H9 (cell line): Measurements from ENCODE around the gene FAM193A. TPM values are rescaled to one million over a fixed set of nuclear protein-coding genes. Genes with fewer than 3 reads are reported as not detected.
A peak's percentile ranks its signal among the peaks of the same experiment; 100 is the strongest.

ENCODE experiments used
- DNase-seq: peaks from one replicate; pipeline ENCODE4 v3.0.0-alpha.2; 2017
- H2AFZ ChIP-seq: one replicate; pipeline ENCODE4 v1.6.1; 2013; ENCODE audit warnings: mild to moderate bottlenecking, low read length, control low read depth, moderate library complexity
- H2AK5ac ChIP-seq: 2 replicates; pipeline ENCODE4 v1.6.1; 2013; ENCODE audit warnings: low read length, control low read depth, mixed read lengths; ENCODE audit not compliant: insufficient read length
- H2BK120ac ChIP-seq: one replicate; pipeline ENCODE4 v1.6.1; 2013; ENCODE audit warnings: low read depth, mild to moderate bottlenecking, low read length, control low read depth, inconsistent platforms; ENCODE audit not compliant: poor library complexity, severe bottlenecking
- H2BK12ac ChIP-seq: 2 replicates; pipeline ENCODE4 v1.6.1; 2013; ENCODE audit warnings: low read length, control low read depth, mixed read lengths, low read depth; ENCODE audit not compliant: insufficient read length
- H2BK15ac ChIP-seq: 2 replicates; pipeline ENCODE4 v1.6.1; 2013; ENCODE audit warnings: low read depth, low read length, control low read depth
- H2BK20ac ChIP-seq: one replicate; pipeline ENCODE4 v1.6.1; 2013; ENCODE audit warnings: low read depth, mild to moderate bottlenecking, low read length, control low read depth, inconsistent platforms; ENCODE audit not compliant: poor library complexity, severe bottlenecking
- H2BK5ac ChIP-seq: 2 replicates; pipeline ENCODE4 v1.6.1; 2013; ENCODE audit warnings: low read length, control low read depth, mixed read lengths; ENCODE audit not compliant: insufficient read length
- H3K14ac ChIP-seq: 2 replicates; pipeline ENCODE4 v1.6.1; 2013; ENCODE audit warnings: low read length, control low read depth; ENCODE audit not compliant: insufficient read depth
- H3K18ac ChIP-seq: 2 replicates; pipeline ENCODE4 v1.6.1; 2013; ENCODE audit warnings: low read depth, mild to moderate bottlenecking, mixed read lengths, low read length, control low read depth; ENCODE audit not compliant: insufficient read length
- H3K23ac ChIP-seq: 2 replicates; pipeline ENCODE4 v1.6.1; 2013; ENCODE audit warnings: low read length, control low read depth, mixed read lengths, low read depth; ENCODE audit not compliant: insufficient read length
- H3K23me2 ChIP-seq: 2 replicates; pipeline ENCODE4 v1.6.1; 2013; ENCODE audit warnings: low read depth, mild to moderate bottlenecking, mixed read lengths, low read length, control low read depth; ENCODE audit not compliant: insufficient read length, poor library complexity, severe bottlenecking
- H3K27ac ChIP-seq: 2 replicates; pipeline ENCODE4 v1.5.1; 2013; ENCODE audit warnings: low read length, control low read depth, mixed read lengths, low read depth; ENCODE audit not compliant: insufficient read length
- H3K27me3 ChIP-seq: 2 replicates; pipeline ENCODE4 v1.6.1; 2013; ENCODE audit warnings: low read length, control low read depth, inconsistent platforms; ENCODE audit not compliant: insufficient read depth
- H3K4ac ChIP-seq: 2 replicates; pipeline ENCODE4 v1.6.1; 2013; ENCODE audit warnings: low read depth, mild to moderate bottlenecking, control low read depth, inconsistent platforms, low read length, moderate library complexity
- H3K4me1 ChIP-seq: 2 replicates; pipeline ENCODE4 v1.6.1; 2013; ENCODE audit warnings: low read length, control low read depth, inconsistent platforms; ENCODE audit not compliant: insufficient read depth
- H3K4me2 ChIP-seq: 2 replicates; pipeline ENCODE4 v1.6.1; 2013; ENCODE audit warnings: low read length, control low read depth, mixed read lengths; ENCODE audit not compliant: insufficient read length, insufficient read depth
- H3K56ac ChIP-seq: 2 replicates; pipeline ENCODE4 v1.6.1; 2013; ENCODE audit warnings: low read depth, mild to moderate bottlenecking, mixed read lengths, low read length, control low read depth; ENCODE audit not compliant: insufficient read length
- H3K79me1 ChIP-seq: 2 replicates; pipeline ENCODE4 v1.6.1; 2013; ENCODE audit warnings: low read depth, mild to moderate bottlenecking, moderate library complexity, low read length, control low read depth, inconsistent platforms; ENCODE audit not compliant: insufficient read depth, poor library complexity, severe bottlenecking
- H3K79me2 ChIP-seq: 2 replicates; pipeline ENCODE4 v1.6.1; 2013; ENCODE audit warnings: low read length, control low read depth, inconsistent platforms; ENCODE audit not compliant: insufficient read depth
- H3K9ac ChIP-seq: 2 replicates; pipeline ENCODE4 v1.6.1; 2013; ENCODE audit warnings: low read length, control low read depth, mixed read lengths; ENCODE audit not compliant: insufficient read length; ENCODE audit errors: extremely low read depth
- H3K9me3 ChIP-seq: one replicate; pipeline ENCODE4 v1.6.1; 2013; ENCODE audit warnings: low read depth, low read length, inconsistent platforms; ENCODE audit not compliant: control insufficient read depth
- H3T11ph ChIP-seq: one replicate; pipeline ENCODE4 v1.6.1; 2013; ENCODE audit warnings: mild to moderate bottlenecking, low read length, control low read depth, inconsistent platforms
- H4K20me1 ChIP-seq: one replicate; pipeline ENCODE4 v1.6.1; 2013; ENCODE audit not compliant: control insufficient read depth, insufficient read length, insufficient read depth
- H4K5ac ChIP-seq: 2 replicates; pipeline ENCODE4 v1.6.1; 2013; ENCODE audit warnings: low read depth, mild to moderate bottlenecking, mixed read lengths, low read length, control low read depth; ENCODE audit not compliant: insufficient read length
- H4K8ac ChIP-seq: replicated peaks from 2 replicates; pipeline ENCODE4 v1.6.1; 2013; ENCODE audit warnings: low read length, control low read depth, mixed read lengths, low read depth; ENCODE audit not compliant: insufficient read length
- H4K91ac ChIP-seq: 2 replicates; pipeline ENCODE4 v1.6.1; 2013; ENCODE audit warnings: low read depth, mild to moderate bottlenecking, moderate library complexity, mixed read lengths, low read length, control low read depth; ENCODE audit not compliant: insufficient read length
- H3K27ac Mint-ChIP-seq, 3 experiments: 2 replicates in 2 of 3; 3 replicates in 1 of 3; pipeline ENCODE4 v1.8.0; 2020 to 2021; ENCODE audit warnings: mixed read lengths in 3 of 3, mild to moderate bottlenecking in 1 of 3, moderate library complexity in 1 of 3
- H3K27me3 Mint-ChIP-seq: 2 replicates; pipeline ENCODE4 v1.8.0; 2021; ENCODE audit warnings: low read depth, mild to moderate bottlenecking, moderate library complexity, mixed read lengths
- H3K36me3 Mint-ChIP-seq, 3 experiments: 2 replicates in 2 of 3; 3 replicates in 1 of 3; pipeline ENCODE4 v1.8.0; 2020 to 2021; ENCODE audit warnings: low read depth in 3 of 3, mixed read lengths in 3 of 3; ENCODE audit not compliant: insufficient read depth in 1 of 3
- H3K4me1 Mint-ChIP-seq, 2 experiments: 2 replicates each; pipeline ENCODE4 v1.8.0; 2020; ENCODE audit warnings: mixed read lengths in 2 of 2
- H3K4me3 Mint-ChIP-seq, 2 experiments: 2 replicates in 1 of 2; 3 replicates in 1 of 2; pipeline ENCODE4 v1.8.0; 2020 to 2021; ENCODE audit warnings: mild to moderate bottlenecking in 2 of 2, mixed read lengths in 2 of 2, moderate library complexity in 1 of 2
- H3K9me3 Mint-ChIP-seq, 2 experiments: 2 replicates in 1 of 2; 3 replicates in 1 of 2; pipeline ENCODE4 v1.8.0; 2020; ENCODE audit warnings: mild to moderate bottlenecking in 2 of 2, mixed read lengths in 2 of 2, moderate library complexity in 1 of 2
- CTCF ChIP-seq: fragments of 200-600 bp; sonication (generic); conservative IDR thresholded peaks from 3 replicates; pipeline ENCODE4 v1.8.0; 2021; ENCODE audit warnings: antibody characterized with exemption, mild to moderate bottlenecking
- WGBS: extraction: QIAGEN DNeasy Blood & Tissue Kit; methylation state at CpG from one replicate; pipeline ENCODE4 v1.1.7; 2013; ENCODE audit warnings: missing lambda C conversion rate, low lambda C conversion rate, mixed read lengths; ENCODE audit not compliant: insufficient read length; ENCODE audit errors: extremely low coverage; 5-methylcytosine and 5-hydroxymethylcytosine counted together
- total RNA-seq: library from RNA; stranded (reverse); gene quantifications from 2 replicates; pipeline ENCODE4 v1.2.1, GENCODE V29; 2021

The FAM193A gene
- total RNA-seq, 1 experiment from 2014 or later, result 36.9 TPM

GRCh38 chr4:2652415-2653160 is 116.1 kb downstream of the FAM193A start:
- Histone ChIP-seq H3K4ac (no peak overlapping the region), H2AFZ (no peak overlapping the region), H3K4me2 (no peak overlapping the region), H2BK20ac (no peak overlapping the region), H3K79me2 (no peaks in the 10 kb centered on the region), H4K8ac (no peak overlapping the region), H4K5ac (no peak overlapping the region), H3K27ac (no peak overlapping the region), H3K56ac (no peak overlapping the region), H3T11ph (no peak overlapping the region), H3K9me3 (no peaks in the 10 kb centered on the region), H2BK120ac (no peak overlapping the region), H3K4me1 (no peaks in the 10 kb centered on the region), H4K20me1 (no peaks in the 10 kb centered on the region), H3K27me3 (no peaks in the 10 kb centered on the region), H2BK12ac (no peak overlapping the region), H2BK5ac (no peak overlapping the region), H2BK15ac (no peak overlapping the region), H4K91ac (no peak overlapping the region), H3K23ac (no peak overlapping the region), H3K23me2 (no peaks in the 10 kb centered on the region), H2AK5ac (no peak overlapping the region), H3K79me1 (no peaks in the 10 kb centered on the region), H3K14ac (no peak overlapping the region), H3K9ac (no peak overlapping the region), H3K18ac (no peak overlapping the region)
- peaks cover 5 to 6% of the 10 kb centered on the region in 2 experiments; a peak in 2 of 4 replicates for H3K4me1 Mint-ChIP-seq
- H3K4me3 Mint-ChIP-seq, result no peak overlapping the region
- H3K36me3 Mint-ChIP-seq, result peaks cover 27 to 53% (median 48%) of the 10 kb centered on the region in 3 experiments
- WGBS, result no CpG with 5 or more reads among the region's 14 CpGs
- no peak for DNase-seq
- H3K27ac Mint-ChIP-seq, result peak overlapping the region in 2 of 3 experiments; percentile 76 to 80; a peak in 4 of 7 replicates
- no peaks in the 10 kb centered on the region for H3K9me3 Mint-ChIP-seq
- TF ChIP-seq CTCF, result no peak
- H3K27me3 Mint-ChIP-seq, result no peaks in the 10 kb centered on the region
